ENCODE results near the gene ABLIM1. TPM values are rescaled to one million over a fixed set of nuclear protein-coding genes. Genes with fewer than 3 reads are reported as not detected.

The ABLIM1 gene
- total RNA-seq, 2 donors from 2014 or later = 141 to 184 TPM

- Mint-ChIP-seq H3K27ac (no peak overlapping the region), H3K4me1 (peaks cover 12% of the 10 kb centered on the region), H3K4me3 (no peak overlapping the region), H3K36me3 (ENCODE audit: low read depth) (no peaks in the 10 kb centered on the region), H3K27me3 (no peaks in the 10 kb centered on the region)
- ATAC-seq = no peak
- no peaks in the 10 kb centered on the region for H3K9me3 ChIP-seq (ENCODE audit: control insufficient read depth, low read length, poor library complexity, severe bottlenecking)
- no peak for DNase-seq
Observed at GRCh38 chr10:114650266-114650665, 7.8 kb downstream of the ABLIM1 start.

GRCh38 chr10:114649217-114649903 is 8.7 kb downstream of the ABLIM1 start:
- Mint-ChIP-seq H3K36me3 (ENCODE audit: low read depth) (no peaks in the 10 kb centered on the region), H3K27me3 (no peaks in the 10 kb centered on the region), H3K4me1 (peaks cover 8% of the 10 kb centered on the region), H3K4me3 (no peak overlapping the region), H3K27ac (no peak overlapping the region)
- no peaks in the 10 kb centered on the region for H3K9me3 ChIP-seq (ENCODE audit: control insufficient read depth, low read length, poor library complexity, severe bottlenecking)
- no peak for DNase-seq
- no peak for ATAC-seq

- no peaks in the 10 kb centered on the region for H3K27me3 Mint-ChIP-seq
- no peak for ATAC-seq
- H3K36me3 Mint-ChIP-seq (ENCODE audit: low read depth) = no peaks in the 10 kb centered on the region
- no peaks in the 10 kb centered on the region for H3K9me3 ChIP-seq (ENCODE audit: control insufficient read depth, low read length, poor library complexity, severe bottlenecking)
- no peak overlapping the region for H3K4me3 Mint-ChIP-seq
- no peak for DNase-seq
- peaks cover 3% of the 10 kb centered on the region for H3K4me1 Mint-ChIP-seq
- H3K27ac Mint-ChIP-seq = no peak overlapping the region
Observed at GRCh38 chr10:114648368-114648767, 9.7 kb downstream of the ABLIM1 start.

GRCh38 chr10:114647545-114648138 is 10.4 kb downstream of the ABLIM1 start:
- ATAC-seq (no peak), DNase-seq (no peak)
- Mint-ChIP-seq H3K36me3 (ENCODE audit: low read depth) (no peaks in the 10 kb centered on the region), H3K27ac (no peak overlapping the region), H3K4me1 (peaks cover 3% of the 10 kb centered on the region), H3K4me3 (no peak overlapping the region), H3K27me3 (no peaks in the 10 kb centered on the region)
- H3K9me3 ChIP-seq (ENCODE audit: control insufficient read depth, low read length, poor library complexity, severe bottlenecking) = no peaks in the 10 kb centered on the region

- H3K4me1 Mint-ChIP-seq = peaks cover 3% of the 10 kb centered on the region
- H3K9me3 ChIP-seq (ENCODE audit: control insufficient read depth, low read length, poor library complexity, severe bottlenecking) = no peaks in the 10 kb centered on the region
- H3K27me3 Mint-ChIP-seq = no peaks in the 10 kb centered on the region
- no peak for DNase-seq
- no peaks in the 10 kb centered on the region for H3K36me3 Mint-ChIP-seq (ENCODE audit: low read depth)
- H3K27ac Mint-ChIP-seq = no peak overlapping the region
- ATAC-seq = no peak
- no peak overlapping the region for H3K4me3 Mint-ChIP-seq
Observed at GRCh38 chr10:114646426-114646825, 11.6 kb downstream of the ABLIM1 start.

GRCh38 chr10:114645706-114646105 is 12.4 kb downstream of the ABLIM1 start:
- Mint-ChIP-seq H3K27me3 (no peaks in the 10 kb centered on the region), H3K4me1 (peaks cover 3% of the 10 kb centered on the region), H3K36me3 (ENCODE audit: low read depth) (no peaks in the 10 kb centered on the region), H3K27ac (no peak overlapping the region), H3K4me3 (no peak overlapping the region)
- H3K9me3 ChIP-seq (ENCODE audit: control insufficient read depth, low read length, poor library complexity, severe bottlenecking) = no peaks in the 10 kb centered on the region
- no peak for ATAC-seq
- no peak for DNase-seq

- Mint-ChIP-seq H3K27ac (no peak overlapping the region), H3K4me3 (no peak overlapping the region), H3K4me1 (no peaks in the 10 kb centered on the region), H3K27me3 (no peaks in the 10 kb centered on the region), H3K36me3 (ENCODE audit: low read depth) (no peaks in the 10 kb centered on the region)
- H3K9me3 ChIP-seq (ENCODE audit: control insufficient read depth, low read length, poor library complexity, severe bottlenecking) = no peaks in the 10 kb centered on the region
- no peak for DNase-seq
- no peak for ATAC-seq
Observed at GRCh38 chr10:114643158-114643557, 14.9 kb downstream of the ABLIM1 start.

- Mint-ChIP-seq H3K4me1 (no peaks in the 10 kb centered on the region), H3K27ac (no peak overlapping the region), H3K36me3 (ENCODE audit: low read depth) (no peaks in the 10 kb centered on the region), H3K27me3 (no peaks in the 10 kb centered on the region), H3K4me3 (no peak overlapping the region)
- ATAC-seq (no peak), DNase-seq (no peak)
- H3K9me3 ChIP-seq (ENCODE audit: control insufficient read depth, low read length, poor library complexity, severe bottlenecking) = no peaks in the 10 kb centered on the region
Observed at GRCh38 chr10:114642729-114643128, 15.3 kb downstream of the ABLIM1 start.

- Mint-ChIP-seq H3K27me3 (peaks cover 19% of the 10 kb centered on the region), H3K27ac (no peak overlapping the region), H3K4me3 (no peak overlapping the region), H3K36me3 (ENCODE audit: low read depth) (peaks cover 4% of the 10 kb centered on the region), H3K4me1 (peaks cover 2% of the 10 kb centered on the region)
- H3K9me3 ChIP-seq (ENCODE audit: control insufficient read depth, low read length, poor library complexity, severe bottlenecking) = no peaks in the 10 kb centered on the region
- no peak for ATAC-seq
- no peak for DNase-seq
Observed at GRCh38 chr10:114638821-114639625, 19.1 kb downstream of the ABLIM1 start.

GRCh38 chr10:114635797-114636550 is 22.1 kb downstream of the ABLIM1 start:
- ATAC-seq = no peak
- no peak overlapping the region for H3K27ac Mint-ChIP-seq
- no peak for DNase-seq
- peaks cover 15% of the 10 kb centered on the region for H3K4me1 Mint-ChIP-seq
- H3K9me3 ChIP-seq (ENCODE audit: control insufficient read depth, low read length, poor library complexity, severe bottlenecking) = no peaks in the 10 kb centered on the region
- peaks cover 7% of the 10 kb centered on the region for H3K36me3 Mint-ChIP-seq (ENCODE audit: low read depth)
- H3K4me3 Mint-ChIP-seq = no peak overlapping the region
- H3K27me3 Mint-ChIP-seq = peaks cover 48% of the 10 kb centered on the region

- H3K4me3 Mint-ChIP-seq = no peak overlapping the region
- no peak overlapping the region for H3K27ac Mint-ChIP-seq
- DNase-seq (no peak), ATAC-seq (no peak)
- peaks cover 57% of the 10 kb centered on the region for H3K27me3 Mint-ChIP-seq
- no peaks in the 10 kb centered on the region for H3K9me3 ChIP-seq (ENCODE audit: control insufficient read depth, low read length, poor library complexity, severe bottlenecking)
- peaks cover 7% of the 10 kb centered on the region for H3K36me3 Mint-ChIP-seq (ENCODE audit: low read depth)
- peaks cover 21% of the 10 kb centered on the region for H3K4me1 Mint-ChIP-seq
Observed at GRCh38 chr10:114635101-114635500, 23.0 kb downstream of the ABLIM1 start.

GRCh38 chr10:114634609-114634979 is 23.5 kb downstream of the ABLIM1 start:
- Mint-ChIP-seq H3K36me3 (ENCODE audit: low read depth) (peaks cover 8% of the 10 kb centered on the region), H3K4me1 (peaks cover 24% of the 10 kb centered on the region), H3K27ac (no peak overlapping the region), H3K4me3 (no peak overlapping the region), H3K27me3 (peaks cover 62% of the 10 kb centered on the region)
- no peak for DNase-seq
- ATAC-seq = no peak
- H3K9me3 ChIP-seq (ENCODE audit: control insufficient read depth, low read length, poor library complexity, severe bottlenecking) = no peaks in the 10 kb centered on the region
